ENCODE data around the gene KRTAP5-11. TPM values are rescaled to one million over a fixed set of nuclear protein-coding genes. Genes with fewer than 3 reads are reported as not detected.
"Not testable (repeated sequence)": the region's sequence is repeated elsewhere in the genome, so short reads cannot be mapped to it uniquely, and the experiment has no call there.

KRTAP5-11 gene
- total and polyA plus RNA-seq, 2 donors (not counting 3 experiments of a cell fraction or from before 2014, with no cell fraction given) = not detected

DNA sequence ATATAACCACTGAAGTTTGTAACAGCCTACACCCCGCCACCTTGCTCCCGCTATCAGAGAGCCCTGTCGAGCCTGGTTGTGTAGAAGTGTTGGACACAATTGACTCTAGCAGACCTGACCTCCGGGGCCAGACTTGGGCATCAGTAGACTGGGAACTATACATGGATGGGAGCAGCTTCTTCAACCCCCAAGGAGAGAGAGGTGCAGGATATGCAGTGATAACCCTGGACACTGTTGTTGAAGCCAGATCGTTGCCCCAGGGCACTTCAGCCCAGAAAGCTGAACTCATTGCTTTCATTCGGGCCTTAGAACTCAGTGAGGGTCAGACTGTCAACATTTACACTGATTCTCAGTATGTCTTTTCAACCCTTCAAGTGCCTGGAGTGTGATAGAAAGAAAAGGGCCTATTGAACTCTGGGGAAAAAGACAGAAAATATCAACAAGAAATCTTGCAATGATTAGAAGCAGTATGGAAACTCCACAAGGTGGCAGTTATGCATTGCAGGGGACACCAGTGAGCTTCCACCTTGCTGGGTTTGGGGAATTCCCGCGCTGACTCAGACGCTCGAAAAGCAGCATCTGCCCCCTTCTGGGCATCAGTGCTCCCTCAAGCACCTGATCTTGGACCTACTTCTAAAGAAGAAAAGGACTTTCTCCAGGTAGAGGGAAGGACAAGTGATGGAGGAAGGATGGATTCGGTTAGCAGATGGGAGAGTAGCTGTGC lies 6.3 kb upstream of the KRTAP5-11 start:
- H3K9ac ChIP-seq (replicated peaks; ENCODE audit: extremely low read depth, insufficient read depth, low read length); FAIRE-seq; H4K20me1 ChIP-seq (replicated peaks; ENCODE audit: control insufficient read depth, extremely low read depth, insufficient read depth, low read length); H3K4me1 ChIP-seq (ENCODE audit: control insufficient read depth, extremely low read depth, insufficient read depth, low read length); BruUV-seq (replicated peaks); H3K4me2 ChIP-seq (ENCODE audit: insufficient read depth, low read length); H3K4me3 ChIP-seq (replicated peaks in 1 of 3; ENCODE audit: insufficient read depth in 1 of 3, low read depth in 1 of 3, low read length in 3 of 3); H3K9me3 ChIP-seq (replicated peaks; ENCODE audit: control insufficient read depth, insufficient read depth, low read length); DNase-seq (ENCODE audit: low read depth, low spot score); POLR2A ChIA-PET; H3K9me1 ChIP-seq (replicated peaks; ENCODE audit: control insufficient read depth, extremely low read depth, insufficient read depth, low read length); H3K36me3 ChIP-seq (ENCODE audit: control insufficient read depth in 2 of 2, extremely low read depth in 1 of 2, insufficient read depth in 2 of 2, low read length in 2 of 2); dilution Hi-C loops (cut with MboI; ENCODE audit: extremely low pct_ligation_motif_present, low sequenced_read_pairs); H2AFZ ChIP-seq (ENCODE audit: low read depth, low read length); H3K27ac ChIP-seq (ENCODE audit: insufficient read depth, low read depth, low read length); H3K27me3 ChIP-seq (ENCODE audit: control insufficient read depth in 2 of 2, insufficient read depth in 2 of 2, low read length in 2 of 2); H3K79me2 ChIP-seq (ENCODE audit: control insufficient read depth, insufficient read depth, low read length): not testable (repeated sequence)
- intact Hi-C loops (cut with micrococcal nuclease) = loop anchor here (10.0 kb wide), 1 partner anchor 104 kb away; no protein-coding TSS in a partner anchor
- CTCF ChIA-PET = interaction anchor here (1.8 kb wide), 1 partner anchor 9 kb away, joined by 15 read pairs; no protein-coding TSS in a partner anchor

DNA sequence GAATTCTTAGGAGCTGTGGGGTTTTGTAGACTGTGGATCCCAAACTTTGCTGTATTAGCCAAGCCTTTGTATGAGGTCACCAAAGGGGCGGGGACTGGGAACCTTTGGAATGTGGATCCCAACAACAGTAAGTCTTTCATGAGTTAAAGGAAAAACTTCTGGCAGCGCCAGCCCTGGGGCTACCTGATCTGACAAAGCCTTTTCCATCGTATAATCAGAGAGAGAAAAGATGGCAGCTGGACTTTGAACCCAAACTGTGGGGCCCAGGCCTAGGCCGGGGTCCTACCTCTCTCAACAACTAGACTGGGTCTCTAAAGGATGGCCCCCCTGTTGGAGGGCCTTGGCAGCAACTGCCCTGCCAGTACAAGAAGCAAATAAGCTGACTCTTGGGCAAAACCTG lies 5.6 kb upstream of the KRTAP5-11 start:
- POLR2A ChIA-PET; H4K20me1 ChIP-seq (replicated peaks; ENCODE audit: control insufficient read depth, extremely low read depth, insufficient read depth, low read length); H3K79me2 ChIP-seq (ENCODE audit: control insufficient read depth, insufficient read depth, low read length); H3K9me3 ChIP-seq (replicated peaks; ENCODE audit: control insufficient read depth, insufficient read depth, low read length); H3K9me1 ChIP-seq (replicated peaks; ENCODE audit: control insufficient read depth, extremely low read depth, insufficient read depth, low read length); H3K4me2 ChIP-seq (ENCODE audit: insufficient read depth, low read length); H3K4me3 ChIP-seq (replicated peaks in 1 of 3; ENCODE audit: insufficient read depth in 1 of 3, low read depth in 1 of 3, low read length in 3 of 3); H3K36me3 ChIP-seq (ENCODE audit: control insufficient read depth in 2 of 2, extremely low read depth in 1 of 2, insufficient read depth in 2 of 2, low read length in 2 of 2); BruUV-seq (replicated peaks); H3K27me3 ChIP-seq (ENCODE audit: control insufficient read depth in 2 of 2, insufficient read depth in 2 of 2, low read length in 2 of 2); H3K27ac ChIP-seq (ENCODE audit: insufficient read depth, low read depth, low read length); dilution Hi-C loops (cut with MboI; ENCODE audit: extremely low pct_ligation_motif_present, low sequenced_read_pairs); FAIRE-seq; H3K9ac ChIP-seq (replicated peaks; ENCODE audit: extremely low read depth, insufficient read depth, low read length); H2AFZ ChIP-seq (ENCODE audit: low read depth, low read length); H3K4me1 ChIP-seq (ENCODE audit: control insufficient read depth, extremely low read depth, insufficient read depth, low read length); DNase-seq (ENCODE audit: low read depth, low spot score): not testable (repeated sequence)
- CTCF ChIA-PET = interaction anchor here (1.8 kb wide), 1 partner anchor 8 kb away, joined by 15 read pairs; no protein-coding TSS in a partner anchor
- intact Hi-C loops (cut with micrococcal nuclease) = loop anchor here (10.0 kb wide), 1 partner anchor 104 kb away; no protein-coding TSS in a partner anchor

DNA sequence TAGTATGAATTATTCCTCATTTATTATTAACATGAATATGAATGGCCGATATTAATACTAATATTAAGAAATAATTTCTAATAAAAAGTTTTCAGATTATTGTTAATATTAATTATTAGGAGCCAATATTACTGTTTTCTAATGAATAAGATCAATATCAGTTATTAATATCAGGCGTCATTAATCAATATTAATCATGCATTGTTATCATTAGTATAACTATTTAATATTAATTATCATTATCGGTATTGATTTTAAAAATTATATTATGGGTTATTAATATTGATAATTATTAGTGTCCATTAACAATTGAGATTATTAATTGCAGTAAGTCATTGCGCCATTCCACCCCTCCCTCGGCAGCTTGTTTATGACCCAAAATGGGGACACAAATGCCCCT lies 3.0 kb upstream of the KRTAP5-11 start:
- BruUV-seq (replicated peaks); dilution Hi-C loops (cut with MboI; ENCODE audit: extremely low pct_ligation_motif_present, low sequenced_read_pairs); CTCF ChIA-PET: not testable (repeated sequence)

DNA sequence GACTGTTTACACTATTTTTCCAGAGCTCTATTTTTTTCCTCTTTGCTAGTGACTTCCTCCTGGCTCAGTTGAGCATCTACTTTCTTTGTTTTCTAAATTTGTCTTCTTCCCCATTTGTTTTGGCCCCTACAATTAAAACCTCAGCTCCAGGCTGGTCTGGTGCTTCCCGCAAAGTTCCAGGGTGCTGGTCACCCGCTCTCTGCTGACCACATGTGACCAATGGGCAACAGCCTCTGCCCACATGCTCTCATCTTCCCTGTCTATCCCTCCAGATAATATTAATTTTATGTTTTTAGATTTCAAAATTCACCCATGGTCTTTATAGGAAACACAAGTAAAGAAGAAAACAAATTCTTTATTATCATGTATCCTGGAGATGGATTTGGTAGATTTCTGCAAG lies 294 bp upstream of the KRTAP5-11 start:
- DNase-seq (ENCODE audit: low read depth, low spot score); H3K9me3 ChIP-seq (replicated peaks; ENCODE audit: control insufficient read depth, insufficient read depth, low read length); H3K36me3 ChIP-seq (ENCODE audit: control insufficient read depth in 2 of 2, extremely low read depth in 1 of 2, insufficient read depth in 2 of 2, low read length in 2 of 2); H3K4me2 ChIP-seq (ENCODE audit: insufficient read depth, low read length); H3K4me1 ChIP-seq (ENCODE audit: control insufficient read depth, extremely low read depth, insufficient read depth, low read length); H3K9ac ChIP-seq (replicated peaks; ENCODE audit: extremely low read depth, insufficient read depth, low read length); CTCF ChIA-PET; H2AFZ ChIP-seq (ENCODE audit: low read depth, low read length); H3K9me1 ChIP-seq (replicated peaks; ENCODE audit: control insufficient read depth, extremely low read depth, insufficient read depth, low read length); H3K79me2 ChIP-seq (ENCODE audit: control insufficient read depth, insufficient read depth, low read length); H3K4me3 ChIP-seq (replicated peaks in 1 of 3; ENCODE audit: insufficient read depth in 1 of 3, low read depth in 1 of 3, low read length in 3 of 3); POLR2A ChIA-PET; H3K27ac ChIP-seq (ENCODE audit: insufficient read depth, low read depth, low read length); H4K20me1 ChIP-seq (replicated peaks; ENCODE audit: control insufficient read depth, extremely low read depth, insufficient read depth, low read length); H3K27me3 ChIP-seq (ENCODE audit: control insufficient read depth in 2 of 2, insufficient read depth in 2 of 2, low read length in 2 of 2); BruUV-seq (replicated peaks); dilution Hi-C loops (cut with MboI; ENCODE audit: extremely low pct_ligation_motif_present, low sequenced_read_pairs); FAIRE-seq: not testable (repeated sequence)
- intact Hi-C loops (cut with micrococcal nuclease) = loop anchor here (10.0 kb wide), 1 partner anchor 98 kb away; no protein-coding TSS in a partner anchor

More for the DNA sequence above, 3.0 kb upstream of the KRTAP5-11 start:
- H3K9me3 ChIP-seq (replicated peaks; ENCODE audit: control insufficient read depth, insufficient read depth, low read length); H3K4me2 ChIP-seq (ENCODE audit: insufficient read depth, low read length); DNase-seq (ENCODE audit: low read depth, low spot score); H4K20me1 ChIP-seq (replicated peaks; ENCODE audit: control insufficient read depth, extremely low read depth, insufficient read depth, low read length); FAIRE-seq; H2AFZ ChIP-seq (ENCODE audit: low read depth, low read length); H3K4me3 ChIP-seq (replicated peaks in 1 of 3; ENCODE audit: insufficient read depth in 1 of 3, low read depth in 1 of 3, low read length in 3 of 3); H3K79me2 ChIP-seq (ENCODE audit: control insufficient read depth, insufficient read depth, low read length); H3K9ac ChIP-seq (replicated peaks; ENCODE audit: extremely low read depth, insufficient read depth, low read length); H3K4me1 ChIP-seq (ENCODE audit: control insufficient read depth, extremely low read depth, insufficient read depth, low read length); H3K36me3 ChIP-seq (ENCODE audit: control insufficient read depth in 2 of 2, extremely low read depth in 1 of 2, insufficient read depth in 2 of 2, low read length in 2 of 2); POLR2A ChIA-PET; H3K9me1 ChIP-seq (replicated peaks; ENCODE audit: control insufficient read depth, extremely low read depth, insufficient read depth, low read length); H3K27ac ChIP-seq (ENCODE audit: insufficient read depth, low read depth, low read length); H3K27me3 ChIP-seq (ENCODE audit: control insufficient read depth in 2 of 2, insufficient read depth in 2 of 2, low read length in 2 of 2): not testable (repeated sequence)
- intact Hi-C loops (cut with micrococcal nuclease) = loop anchor here (10.0 kb wide), 1 partner anchor 101 kb away; no protein-coding TSS in a partner anchor
